HG03196 (cell line): Measurements from ENCODE around the gene PMM2.

Source experiments
- ATAC-seq: cut with Tn5 transposase; IDR thresholded peaks from one replicate; pipeline ENCODE4 v1.9.1; 2021; ENCODE audit not compliant: unreplicated experiment

PMM2 gene

DNA sequence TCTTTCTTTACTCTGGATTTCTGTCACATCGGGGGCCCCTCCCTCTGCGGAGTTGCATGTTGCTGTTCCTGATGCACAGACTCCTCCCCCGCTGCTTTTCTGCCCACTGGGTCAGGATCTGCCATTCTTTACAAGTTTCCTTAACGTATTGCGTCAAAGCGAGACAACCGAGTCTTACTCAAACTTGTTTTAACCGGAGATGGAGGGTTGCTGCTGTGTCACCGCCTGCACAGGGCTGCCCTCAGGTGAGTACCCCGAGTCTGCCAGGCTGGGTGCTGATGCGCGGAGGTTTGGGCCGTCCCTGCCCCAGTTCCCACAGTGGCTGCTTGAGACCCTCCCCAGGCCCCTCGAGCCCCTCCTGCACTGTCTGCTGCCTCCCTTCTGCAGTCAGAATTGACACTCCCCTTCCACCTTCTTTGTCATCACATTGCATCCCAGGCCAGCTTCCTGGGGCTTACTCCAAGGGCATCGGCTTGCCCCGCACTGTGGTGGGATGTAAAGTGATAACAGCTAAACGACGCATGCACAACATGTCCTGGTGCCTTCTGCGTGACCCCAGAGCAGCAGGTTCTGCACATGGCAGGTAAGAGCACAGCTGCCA, 51.9 kb downstream of the PMM2 start:
- no peak for ATAC-seq

DNA sequence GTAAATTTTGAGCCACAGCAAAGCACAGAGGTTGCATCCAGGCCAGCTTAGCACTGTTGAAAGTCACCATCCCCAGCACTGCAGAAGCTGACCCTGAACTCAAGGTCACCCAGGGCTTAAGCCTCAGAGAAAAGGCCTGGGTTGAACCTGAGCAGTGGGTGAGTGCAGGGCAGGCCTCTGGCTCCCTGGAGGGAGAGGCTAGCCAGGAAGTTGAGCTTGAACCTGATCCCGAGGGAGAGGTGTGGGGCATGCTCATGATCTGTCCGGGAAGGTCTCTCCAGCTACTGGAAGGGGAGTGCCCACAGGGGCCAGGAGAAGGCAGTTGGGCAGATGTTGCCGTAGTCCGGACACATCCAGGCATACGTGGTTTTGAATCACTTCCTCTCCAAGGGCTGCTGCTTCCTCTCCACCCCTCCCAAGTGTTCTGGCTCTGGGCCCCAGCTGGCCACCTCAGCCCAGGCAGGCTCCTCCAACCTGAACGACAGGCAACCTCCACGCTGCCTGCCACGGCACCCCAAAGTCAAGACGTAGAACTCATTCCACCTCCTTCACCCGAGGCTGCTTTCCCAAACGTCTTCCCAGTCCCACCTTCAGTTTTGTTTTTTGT, 52.7 kb downstream of the PMM2 start:
- ATAC-seq = no peak

GRCh38 chr16:8851761-8852403, 54.2 kb downstream of the PMM2 start:
- ATAC-seq = no peak

- ATAC-seq = no peak
These were observed 54.9 kb downstream of the PMM2 start for GRCh38 chr16:8852534-8852933.

DNA sequence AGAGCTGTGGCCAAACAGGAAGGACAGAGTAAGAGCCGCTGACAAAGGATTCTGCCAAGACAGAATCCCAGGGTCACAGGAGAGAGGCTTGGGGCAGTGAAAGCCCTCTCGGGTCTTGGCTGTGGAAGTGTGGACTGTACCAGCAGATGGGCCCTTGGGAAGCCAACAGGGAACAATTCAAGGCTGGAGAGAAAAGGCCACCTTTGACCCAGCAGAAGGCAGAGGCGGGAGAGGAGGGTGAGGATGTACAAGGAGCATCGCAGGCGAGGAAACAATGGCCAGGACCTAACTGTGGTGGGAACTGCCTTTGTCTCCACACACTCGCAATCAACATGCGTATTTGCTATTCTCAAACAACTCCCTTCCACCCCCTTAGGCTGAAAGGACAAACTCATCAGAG, 55.5 kb downstream of the PMM2 start:
- ATAC-seq = no peak

DNA sequence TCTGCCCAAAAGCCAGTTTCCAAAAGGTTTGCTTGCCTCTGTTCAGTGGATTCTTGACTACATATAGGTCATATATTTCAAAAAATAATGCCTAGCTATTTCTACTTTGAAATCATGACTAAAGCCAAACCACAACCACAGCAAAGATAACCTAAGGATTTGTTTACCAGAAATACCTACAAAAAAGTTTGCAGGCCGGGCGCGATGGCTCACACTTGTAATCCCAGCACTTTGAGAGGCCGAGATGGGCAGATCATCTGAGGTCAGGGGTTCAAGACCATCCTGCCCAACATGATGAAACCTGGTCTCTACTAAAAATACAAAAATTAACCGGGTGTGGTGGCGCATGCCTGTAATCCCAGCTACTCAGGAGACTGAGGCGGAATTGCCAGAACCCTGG, 56.0 kb downstream of the PMM2 start:
- ATAC-seq = no peak

- no peak for ATAC-seq
These were observed 56.8 kb downstream of the PMM2 start for GRCh38 chr16:8854298-8854948.

GRCh38 chr16:8855051-8855786, 57.6 kb downstream of the PMM2 start:
- ATAC-seq = no peak

GRCh38 chr16:8855972-8856371, 58.3 kb downstream of the PMM2 start:
- ATAC-seq = no peak

DNA sequence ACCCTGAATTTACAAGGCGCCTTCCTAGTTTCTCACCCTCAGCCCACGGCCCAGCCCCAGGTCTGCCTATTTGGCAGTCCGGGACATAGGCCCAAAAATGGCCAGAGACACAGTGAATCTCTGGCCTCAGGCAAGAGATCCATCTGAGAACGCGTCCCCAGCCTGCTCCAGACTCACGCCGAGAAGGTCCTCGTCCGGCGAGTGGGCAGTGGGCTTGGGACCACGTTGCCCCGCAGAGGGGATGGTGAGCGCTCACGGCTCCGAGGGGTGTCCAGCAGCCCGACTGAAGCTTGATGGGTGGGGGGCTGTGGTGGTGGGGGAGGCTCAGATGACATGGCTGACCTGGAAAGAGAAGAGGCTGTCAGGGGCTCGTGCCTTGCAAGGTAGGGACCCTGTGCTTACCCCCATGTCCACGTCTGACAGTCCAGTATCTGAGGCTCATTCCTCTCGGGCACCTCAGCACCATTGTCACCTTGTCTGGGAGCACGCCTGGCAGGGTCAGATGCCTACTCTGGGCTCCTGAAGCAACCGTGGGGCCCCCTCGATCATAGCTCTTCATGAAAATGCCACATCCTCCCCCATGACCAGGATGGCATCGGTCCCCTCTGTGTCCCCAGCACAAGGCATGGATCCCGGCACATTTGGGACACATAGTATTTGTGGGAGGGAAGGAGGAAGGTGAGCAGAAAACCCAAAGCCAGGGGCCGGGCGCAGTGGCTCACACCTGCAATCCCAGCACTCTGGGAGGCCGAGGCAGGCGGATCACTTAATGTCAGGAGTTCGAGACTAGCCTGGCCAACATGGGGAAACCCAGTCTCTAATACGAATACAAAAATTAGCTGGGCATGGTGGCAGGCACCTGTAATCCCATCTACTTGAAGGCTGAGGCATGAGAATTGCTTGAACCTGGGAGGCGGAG, 61.6 kb downstream of the PMM2 start:
- no peak for ATAC-seq

GRCh38 chr16:8859913-8860881, 62.6 kb downstream of the PMM2 start:
- no peak for ATAC-seq

GRCh38 chr16:8861563-8862308, 64.1 kb downstream of the PMM2 start:
- ATAC-seq = no peak

GRCh38 chr16:8862309-8863130, 64.9 kb downstream of the PMM2 start:
- ATAC-seq = no peak

- ATAC-seq = no peak
These were observed 66.2 kb downstream of the PMM2 start for GRCh38 chr16:8863594-8864424.

- no peak for ATAC-seq
These were observed 67.0 kb downstream of the PMM2 start for GRCh38 chr16:8864480-8865110.

DNA sequence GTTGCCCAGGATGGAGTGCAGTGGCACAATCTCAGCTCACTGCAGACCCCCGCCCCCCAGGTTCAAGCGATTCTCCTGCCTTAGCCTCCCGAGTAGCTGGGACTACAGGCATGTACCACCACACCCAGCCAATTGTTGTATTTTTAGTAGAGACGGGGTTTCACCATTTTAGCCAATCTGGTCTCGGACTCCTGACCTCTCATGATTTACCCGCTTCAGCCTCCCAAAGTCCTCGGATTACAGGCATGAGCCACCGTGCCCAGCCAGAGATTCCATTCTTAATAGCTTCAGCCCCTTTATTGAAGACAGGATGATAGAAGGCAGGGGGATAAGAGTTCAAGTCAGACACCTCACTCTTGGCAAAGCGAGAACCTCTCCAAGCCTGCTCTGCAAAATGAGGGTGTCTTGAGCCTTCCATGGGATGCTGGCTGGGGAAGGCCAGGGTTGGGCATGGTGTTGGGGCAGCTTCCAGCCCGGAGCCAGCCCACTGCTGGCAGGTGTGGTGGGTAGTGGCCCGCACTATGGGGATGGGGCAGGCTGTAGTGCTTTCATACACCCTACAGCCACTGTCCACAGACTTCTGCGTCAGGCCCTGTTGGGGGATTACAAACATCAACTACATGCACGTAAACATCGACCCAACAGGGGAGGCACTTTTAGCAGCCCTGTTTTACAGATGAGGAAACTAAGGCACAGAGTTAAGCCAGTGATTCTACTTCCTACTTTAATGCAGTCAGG, 67.7 kb downstream of the PMM2 start:
- ATAC-seq = no peak
